Psoas muscle (tissue), 8 donors: ENCODE measurements around the gene YPEL2. TPM values are rescaled to one million over a fixed set of nuclear protein-coding genes. Genes with fewer than 3 reads are reported as not detected.

Experiments
- ATAC-seq, 4 donors: fragments of 200-7000 bp; cut with Tn5 transposase; one replicate each; pipeline ENCODE4 v1.9.1; 2020; ENCODE audit warnings: moderate library complexity in 3 of 4, mild to moderate bottlenecking in 2 of 4
- DNase-seq, 2 donors: peaks; one replicate each; pipeline ENCODE4 v3.0.0-alpha.2; 2020
- H3K27ac ChIP-seq: fragments of 200-600 bp; one replicate; pipeline ENCODE4 v1.8.0; 2022
- H3K27me3 ChIP-seq, 3 donors: fragments of 200-600 bp in 1 of 3; one replicate each; pipeline versions ENCODE4 v1.6.1 to v1.8.0; 2013 to 2022; ENCODE audit warnings: low read length in 2 of 3, mild to moderate bottlenecking in 2 of 3, moderate library complexity in 1 of 3; ENCODE audit not compliant: insufficient read depth in 3 of 3
- H3K36me3 ChIP-seq, 2 donors: fragments of 200-600 bp in 1 of 2; one replicate each; pipeline versions ENCODE4 v1.6.1 to v1.8.0; 2013 to 2022; ENCODE audit warnings: low read depth in 1 of 2, mild to moderate bottlenecking in 1 of 2, moderate library complexity in 1 of 2; ENCODE audit not compliant: insufficient read depth in 1 of 2
- H3K4me1 ChIP-seq: fragments of 200-600 bp; one replicate; pipeline ENCODE4 v1.8.0; 2022
- H3K4me3 ChIP-seq: fragments of 200-600 bp; one replicate; pipeline ENCODE4 v1.8.0; 2022; ENCODE audit warnings: mild to moderate bottlenecking
- H3K9me3 ChIP-seq: fragments of 200-600 bp; one replicate; pipeline ENCODE4 v1.8.0; 2022
- CTCF ChIP-seq: fragments of 200-600 bp; IDR thresholded peaks from one replicate; pipeline ENCODE4 v1.8.0; 2022; ENCODE audit warnings: antibody characterized with exemption
- WGBS, 3 donors: extraction: QIAGEN DNeasy Blood & Tissue Kit; methylation state at CpG; one replicate each; pipeline versions ENCODE4 v1.1.6 to v1.1.7; 2013; 5-methylcytosine and 5-hydroxymethylcytosine counted together
- intact Hi-C, 2 donors: fragments of 100-400 bp; cut with DNase I; formaldehyde crosslinking; loops; one replicate each; pipeline versions ENCODE4 v1.11.0 to v1.14.2; 2022
- polyA plus RNA-seq, 3 donors: library from polyadenylated mRNA; stranded (reverse); fragments of 200-250 nt; gene quantifications; one replicate each; pipeline ENCODE4 v1.2.3, GENCODE V29; 2013
- total RNA-seq, 4 donors: library from RNA; stranded (reverse); fragmentation: NEBNext Ultra II Directional in 2 of 4; extraction: Animal tissue kit (Norgen Biotek cat#: 25700) in 2 of 4; gene quantifications; one replicate each; pipeline versions ENCODE4 v1.2.1 to v1.2.4, GENCODE V29; 2021 to 2023
- donor health status: healthy with polysubstance abuse.
- donor health status: DM: no; HTN: no; CAD: no; lungs with moderate emphysema.
- donor health status: Bipolar disorder and iron deficiency.
- donor health status: healthy.
- donor health status: DM: yes; HTN: yes; CAD: no.
- donor health status: DM: no; HTN: no; CAD: no.
- donor health status: DM: no; HTN: no; CAD: no.
- donor health status: DM: yes; HTN: yes; CAD: no.

Gene YPEL2
- total and polyA plus RNA-seq, 7 donors: 1.9 to 47.8 (median 19.9) TPM

- WGBS, 3 donors: 90 to 93% (median 90%) methylated on average over 2 of the region's 2 CpGs
- no peak for TF ChIP-seq CTCF
- ATAC-seq (no peak), DNase-seq (no peak)
- Histone ChIP-seq H3K36me3 (no peaks in the 10 kb centered on the region), H3K4me3 (no peak overlapping the region), H3K27ac (peak overlapping the region; percentile 98), H3K27me3 (no peaks in the 10 kb centered on the region), H3K9me3 (no peaks in the 10 kb centered on the region), H3K4me1 (peaks cover 29% of the 10 kb centered on the region)
- intact Hi-C loops: no loop called here
Measured at GRCh38 chr17:59328601-59329000, 2.9 kb upstream of the YPEL2 start.

- TF ChIP-seq CTCF: peak; percentile 89
- DNase-seq (peak; percentile 56 to 67), ATAC-seq (peak; percentile 48 to 64 (median 56))
- H3K4me3 ChIP-seq: peak overlapping the region; percentile 34
- peaks cover 35% of the 10 kb centered on the region for H3K4me1 ChIP-seq
- no peaks in the 10 kb centered on the region for H3K9me3 ChIP-seq
- 3 to 9% (median 4%) methylated on average over 6 of the region's 6 CpGs for WGBS, 3 donors
- no peaks in the 10 kb centered on the region for H3K36me3 ChIP-seq
- peak overlapping the region; percentile 98 for H3K27ac ChIP-seq
- intact Hi-C loops: loop anchor here (1.0 to 5.0 kb wide), 3 partner anchors 38 to 111 kb away; no protein-coding TSS in a partner anchor
- H3K27me3 ChIP-seq: no peaks in the 10 kb centered on the region
Measured at GRCh38 chr17:59329176-59330052, 2.0 kb upstream of the YPEL2 start.

GRCh38 chr17:59330053-59330942 is 1.2 kb upstream of the YPEL2 start:
- WGBS, 3 donors: 11 to 22% (median 11%) methylated on average over 17 of the region's 17 CpGs
- no peak for TF ChIP-seq CTCF

GRCh38 chr17:59331929-59332748 is 684 bp downstream of the YPEL2 start:
- WGBS, 3 donors: 0 to 1% (median 0%) methylated on average over 48 to 90 of the region's 90 CpGs
- intact Hi-C loops: loop anchor here (2.0 to 5.0 kb wide), 3 partner anchors 35 to 105 kb away; no protein-coding TSS in a partner anchor
- Histone ChIP-seq H3K4me3 (peak overlapping the region; percentile 89), H3K27me3 (no peaks in the 10 kb centered on the region), H3K4me1 (peaks cover 60% of the 10 kb centered on the region), H3K36me3 (no peaks in the 10 kb centered on the region), H3K9me3 (no peaks in the 10 kb centered on the region), H3K27ac (peak overlapping the region; percentile 98)
- ATAC-seq: peak; percentile 49 to 64 (median 54)
- DNase-seq: peak; percentile 81 to 89
- no peak for TF ChIP-seq CTCF

More at GRCh38 chr17:59330053-59330942, 1.2 kb upstream of the YPEL2 start:
- H3K36me3 ChIP-seq: no peaks in the 10 kb centered on the region
- peak in 1 of 2 donors; percentile 58 for DNase-seq
- H3K4me3 ChIP-seq: peak overlapping the region; percentile 89
- H3K27ac ChIP-seq: peak overlapping the region; percentile 98
- H3K27me3 ChIP-seq: no peaks in the 10 kb centered on the region
- peak in 1 of 4 donors; percentile 22 for ATAC-seq
- no peaks in the 10 kb centered on the region for H3K9me3 ChIP-seq
- peaks cover 43% of the 10 kb centered on the region for H3K4me1 ChIP-seq
- intact Hi-C loops: loop anchor here in 1 of 2 donors (2.0 to 5.0 kb wide), 2 partner anchors 37 to 107 kb away; no protein-coding TSS in a partner anchor
